ENCODE measurements around the gene DTNB.

DNA sequence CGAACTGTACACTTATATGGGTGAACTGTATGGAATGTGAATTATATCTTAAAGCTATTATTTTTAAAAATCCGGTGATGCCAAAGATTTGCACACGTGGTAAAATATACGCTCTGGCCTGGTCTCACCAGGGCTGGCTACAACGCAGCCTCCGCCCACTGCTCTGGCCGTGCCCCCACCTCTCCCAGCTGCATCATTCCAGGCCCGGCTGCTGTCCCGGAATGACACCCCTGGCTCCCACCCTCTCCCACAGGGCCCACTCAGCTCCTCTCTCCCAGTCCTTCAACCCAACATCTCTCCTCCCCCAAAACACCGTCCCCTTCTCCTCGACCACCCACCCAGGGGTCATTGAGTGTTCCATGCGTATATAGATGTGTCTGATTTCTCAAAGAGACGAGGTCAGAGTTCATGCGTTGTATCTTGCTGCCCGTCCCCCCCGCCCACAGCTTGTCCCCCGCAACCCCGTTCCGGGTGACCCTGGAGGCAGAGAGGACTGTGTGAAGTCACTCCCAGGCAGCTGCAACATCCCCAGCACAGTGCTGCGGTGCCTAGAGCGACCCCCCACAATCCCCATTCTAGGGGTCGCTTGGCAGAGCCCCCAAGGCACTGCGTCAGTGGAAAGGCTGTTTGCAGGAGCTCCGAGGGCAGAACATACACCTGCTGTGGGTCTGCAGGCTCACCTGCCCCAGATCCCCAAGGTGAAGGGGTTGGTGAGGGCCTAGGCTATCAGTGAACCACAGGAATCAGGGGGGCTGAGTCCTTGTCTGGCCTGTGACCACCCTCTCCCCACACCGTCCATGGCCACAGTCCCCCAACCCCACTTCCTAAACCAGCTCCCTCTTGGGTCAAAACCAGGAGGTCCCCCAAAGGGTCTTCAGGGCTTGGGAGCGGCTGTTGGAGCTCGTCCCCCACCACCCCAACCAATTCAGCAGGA, 345.0 kb downstream of the DTNB start:
- TF ChIP-seq TAF1 (IDR thresholded peaks at IDR 0.05; ENCODE audit: low read depth) (no peak), ZBTB7A (IDR thresholded peaks at IDR 0.05; ENCODE audit: low read depth) (no peak)
